Mesodermal cell (in vitro differentiated cells): ENCODE measurements around the gene LENG9.
A peak's percentile ranks its signal among the peaks of the same experiment; 100 is the strongest.

Experiments
- H3K27ac ChIP-seq: 2 replicates; pipeline ENCODE4 v1.7.0; 2013; ENCODE audit warnings: mild to moderate bottlenecking, low read depth, low read length, moderate library complexity; ENCODE audit not compliant: severe bottlenecking
- H3K36me3 ChIP-seq: 2 replicates; pipeline ENCODE4 v1.7.1; 2013; ENCODE audit warnings: mild to moderate bottlenecking, low read length, moderate library complexity; ENCODE audit not compliant: control insufficient read depth, insufficient read depth
- H3K4me1 ChIP-seq: one replicate; pipeline ENCODE4 v1.7.1; 2013; ENCODE audit warnings: mild to moderate bottlenecking, low read length; ENCODE audit not compliant: insufficient read depth, control insufficient read depth, poor library complexity, severe bottlenecking
- H3K4me3 ChIP-seq: 2 replicates; pipeline ENCODE4 v1.7.0; 2013; ENCODE audit warnings: low read length, control low read depth, mild to moderate bottlenecking; ENCODE audit not compliant: insufficient read depth, poor library complexity, severe bottlenecking; ENCODE audit errors: extremely low read depth
- H3K9me3 ChIP-seq: 2 replicates; pipeline ENCODE4 v1.7.1; 2013; ENCODE audit warnings: mild to moderate bottlenecking, low read length, moderate library complexity; ENCODE audit not compliant: control insufficient read depth
- WGBS, 2 experiments: methylation state at CpG; one replicate each; pipeline ENCODE4 v1.1.5; 2013; ENCODE audit warnings: missing lambda C conversion rate in 2 of 2; ENCODE audit not compliant: insufficient coverage in 2 of 2; 5-methylcytosine and 5-hydroxymethylcytosine counted together

The LENG9 gene

GRCh38 chr19:54457773-54458647 lies 5.6 kb downstream of the LENG9 start:
- 94 to 95% methylated on average over 35 to 42 of the region's 42 CpGs for WGBS, 2 experiments
- no peak overlapping the region for H3K4me3 ChIP-seq
- H3K4me1 ChIP-seq = peaks cover 13% of the 10 kb centered on the region
- H3K27ac ChIP-seq = no peak overlapping the region
- H3K36me3 ChIP-seq = peaks cover 88% of the 10 kb centered on the region
- H3K9me3 ChIP-seq = no peaks in the 10 kb centered on the region

GRCh38 chr19:54456423-54457373 lies 6.9 kb downstream of the LENG9 start:
- no peaks in the 10 kb centered on the region for H3K9me3 ChIP-seq
- peaks cover 93% of the 10 kb centered on the region for H3K36me3 ChIP-seq
- H3K4me1 ChIP-seq = peaks cover 5% of the 10 kb centered on the region
- no peak overlapping the region for H3K4me3 ChIP-seq
- no peak overlapping the region for H3K27ac ChIP-seq
- WGBS, 2 experiments = 97 to 99% methylated on average over 44 to 48 of the region's 51 CpGs

- Histone ChIP-seq H3K36me3 (peaks cover 94% of the 10 kb centered on the region), H3K4me1 (peaks cover 6% of the 10 kb centered on the region), H3K4me3 (no peak overlapping the region), H3K27ac (no peak overlapping the region), H3K9me3 (no peaks in the 10 kb centered on the region)
- 94 to 98% methylated on average over 23 to 31 of the region's 40 CpGs for WGBS, 2 experiments
Measured at GRCh38 chr19:54455786-54456422, 7.7 kb downstream of the LENG9 start.

GRCh38 chr19:54454781-54455675 lies 8.6 kb downstream of the LENG9 start:
- Histone ChIP-seq H3K36me3 (peaks cover 97% of the 10 kb centered on the region), H3K9me3 (no peaks in the 10 kb centered on the region), H3K27ac (no peak overlapping the region), H3K4me1 (peaks cover 7% of the 10 kb centered on the region), H3K4me3 (no peak overlapping the region)
- 97 to 99% methylated on average over 31 to 33 of the region's 33 CpGs for WGBS, 2 experiments

GRCh38 chr19:54453921-54454780 lies 9.4 kb downstream of the LENG9 start:
- H3K4me3 ChIP-seq = no peak overlapping the region
- H3K4me1 ChIP-seq = peaks cover 7% of the 10 kb centered on the region
- no peak overlapping the region for H3K27ac ChIP-seq
- H3K36me3 ChIP-seq = peaks cover 91% of the 10 kb centered on the region
- no peaks in the 10 kb centered on the region for H3K9me3 ChIP-seq
- 98 to 100% methylated on average over 18 to 31 of the region's 31 CpGs for WGBS, 2 experiments

- Histone ChIP-seq H3K4me1 (peaks cover 7% of the 10 kb centered on the region), H3K4me3 (no peak overlapping the region), H3K27ac (no peak overlapping the region), H3K36me3 (peaks cover 76% of the 10 kb centered on the region), H3K9me3 (no peaks in the 10 kb centered on the region)
- WGBS, 2 experiments = 93 to 95% methylated on average over 10 of the region's 11 CpGs
Measured at GRCh38 chr19:54452626-54453025, 11.0 kb downstream of the LENG9 start.

- peaks cover 70% of the 10 kb centered on the region for H3K36me3 ChIP-seq
- H3K27ac ChIP-seq = no peak overlapping the region
- WGBS, 2 experiments = 97 to 98% methylated on average over 10 to 11 of the region's 11 CpGs
Measured at GRCh38 chr19:54451997-54452396, 11.6 kb downstream of the LENG9 start.

GRCh38 chr19:54451331-54451871 lies 12.2 kb downstream of the LENG9 start:
- Histone ChIP-seq H3K27ac (no peak overlapping the region), H3K4me1 (peaks cover 11% of the 10 kb centered on the region), H3K36me3 (peaks cover 69% of the 10 kb centered on the region), H3K4me3 (no peak overlapping the region), H3K9me3 (no peaks in the 10 kb centered on the region)
- 96 to 100% methylated on average over 2 to 7 of the region's 9 CpGs for WGBS, 2 experiments

More at GRCh38 chr19:54451997-54452396, 11.6 kb downstream of the LENG9 start:
- H3K4me3 ChIP-seq = no peak overlapping the region
- H3K4me1 ChIP-seq = peaks cover 7% of the 10 kb centered on the region
- no peaks in the 10 kb centered on the region for H3K9me3 ChIP-seq

GRCh38 chr19:54449701-54450069 lies 13.9 kb downstream of the LENG9 start:
- Histone ChIP-seq H3K4me3 (peak overlapping the region; percentile 99), H3K27ac (peak overlapping the region; percentile 97), H3K36me3 (peaks cover 67% of the 10 kb centered on the region), H3K9me3 (no peaks in the 10 kb centered on the region), H3K4me1 (peaks cover 11% of the 10 kb centered on the region)
- WGBS, 2 experiments = 1 to 2% methylated on average over 17 to 20 of the region's 21 CpGs
